ENCODE results near the gene TLDC2.
"Not testable (repeated sequence)": the region's sequence is repeated elsewhere in the genome, so short reads cannot be mapped to it uniquely, and the experiment has no call there.

Gene TLDC2

DNA sequence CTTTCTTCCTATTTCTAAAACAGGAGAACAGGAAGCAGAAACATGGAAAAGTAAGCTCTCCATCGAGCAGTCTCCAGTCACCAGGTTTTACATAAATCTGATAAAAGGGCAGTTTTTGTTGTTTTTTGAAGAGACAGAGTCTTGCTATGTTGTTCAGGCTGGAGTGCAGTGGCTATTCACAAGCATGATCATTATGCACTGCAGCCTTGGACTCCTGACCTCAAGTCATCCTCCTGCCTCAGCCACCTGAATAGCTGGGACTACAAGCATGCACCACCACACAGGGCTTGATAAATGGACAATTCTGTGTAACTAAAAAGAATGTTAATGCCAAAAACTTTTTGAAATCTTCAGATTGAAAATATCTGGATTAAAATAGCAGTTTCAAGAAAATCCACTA, 51.8 kb downstream of the TLDC2 start:
- no peak overlapping the region for H3K27ac Mint-ChIP-seq

GRCh38 chr20:36929290-36929689, 53.4 kb downstream of the TLDC2 start:
- Mint-ChIP-seq H3K27ac (no peak overlapping the region), H3K36me3 (ENCODE audit: low read depth) (peaks cover 3% of the 10 kb centered on the region)

More for the DNA sequence above, 51.8 kb downstream of the TLDC2 start:
- H3K4me3 Mint-ChIP-seq, result no peak overlapping the region
- TF ChIP-seq, protein P1, sequence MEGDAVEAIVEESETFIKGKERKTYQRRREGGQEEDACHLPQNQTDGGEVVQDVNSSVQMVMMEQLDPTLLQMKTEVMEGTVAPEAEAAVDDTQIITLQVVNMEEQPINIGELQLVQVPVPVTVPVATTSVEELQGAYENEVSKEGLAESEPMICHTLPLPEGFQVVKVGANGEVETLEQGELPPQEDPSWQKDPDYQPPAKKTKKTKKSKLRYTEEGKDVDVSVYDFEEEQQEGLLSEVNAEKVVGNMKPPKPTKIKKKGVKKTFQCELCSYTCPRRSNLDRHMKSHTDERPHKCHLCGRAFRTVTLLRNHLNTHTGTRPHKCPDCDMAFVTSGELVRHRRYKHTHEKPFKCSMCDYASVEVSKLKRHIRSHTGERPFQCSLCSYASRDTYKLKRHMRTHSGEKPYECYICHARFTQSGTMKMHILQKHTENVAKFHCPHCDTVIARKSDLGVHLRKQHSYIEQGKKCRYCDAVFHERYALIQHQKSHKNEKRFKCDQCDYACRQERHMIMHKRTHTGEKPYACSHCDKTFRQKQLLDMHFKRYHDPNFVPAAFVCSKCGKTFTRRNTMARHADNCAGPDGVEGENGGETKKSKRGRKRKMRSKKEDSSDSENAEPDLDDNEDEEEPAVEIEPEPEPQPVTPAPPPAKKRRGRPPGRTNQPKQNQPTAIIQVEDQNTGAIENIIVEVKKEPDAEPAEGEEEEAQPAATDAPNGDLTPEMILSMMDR (IDR thresholded peaks at IDR 0.05; ENCODE audit: unreplicated experiment in 3 of 3), result no peak
- H3K36me3 Mint-ChIP-seq (ENCODE audit: low read depth), result peaks cover 3% of the 10 kb centered on the region
- no peaks in the 10 kb centered on the region for H3K9me3 Mint-ChIP-seq
- H3K4me1 Mint-ChIP-seq, result no peaks in the 10 kb centered on the region
- no peaks in the 10 kb centered on the region for H3K27me3 Mint-ChIP-seq (ENCODE audit: low read depth)

DNA sequence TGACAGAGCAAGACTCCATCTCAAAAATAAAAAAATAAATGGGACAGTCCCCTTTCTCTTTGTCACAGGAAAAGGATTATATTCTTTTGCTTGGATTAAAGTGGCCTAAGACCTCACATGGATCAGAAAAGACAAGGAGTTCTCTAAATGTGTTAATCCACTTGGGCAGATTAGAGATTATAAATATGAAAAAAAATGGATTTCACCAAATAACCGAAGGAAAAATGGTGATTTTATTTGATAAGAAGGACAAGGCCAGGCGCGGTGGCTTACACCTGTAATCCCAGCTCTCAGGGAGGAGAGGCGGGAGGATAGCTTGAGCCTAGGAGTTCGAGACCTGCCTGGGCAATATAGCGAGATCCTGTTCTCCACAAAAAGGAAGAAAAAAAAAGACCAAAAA, 53.8 kb downstream of the TLDC2 start:
- TF ChIP-seq, protein P1 (IDR thresholded peaks at IDR 0.05; ENCODE audit: unreplicated experiment in 3 of 3), result no peak
- no peaks in the 10 kb centered on the region for H3K27me3 Mint-ChIP-seq (ENCODE audit: low read depth)
- H3K36me3 Mint-ChIP-seq (ENCODE audit: low read depth), result peaks cover 3% of the 10 kb centered on the region
- H3K9me3 Mint-ChIP-seq, result no peaks in the 10 kb centered on the region
- H3K4me1 Mint-ChIP-seq, result no peaks in the 10 kb centered on the region
- H3K4me3 Mint-ChIP-seq, result no peak overlapping the region
- no peak overlapping the region for H3K27ac Mint-ChIP-seq

More at GRCh38 chr20:36929290-36929689, 53.4 kb downstream of the TLDC2 start:
- H3K4me3 Mint-ChIP-seq, result no peak overlapping the region
- no peaks in the 10 kb centered on the region for H3K9me3 Mint-ChIP-seq
- no peaks in the 10 kb centered on the region for H3K4me1 Mint-ChIP-seq
- no peaks in the 10 kb centered on the region for H3K27me3 Mint-ChIP-seq (ENCODE audit: low read depth)
- TF ChIP-seq, protein P1 (IDR thresholded peaks at IDR 0.05; ENCODE audit: unreplicated experiment in 3 of 3), result no peak

DNA sequence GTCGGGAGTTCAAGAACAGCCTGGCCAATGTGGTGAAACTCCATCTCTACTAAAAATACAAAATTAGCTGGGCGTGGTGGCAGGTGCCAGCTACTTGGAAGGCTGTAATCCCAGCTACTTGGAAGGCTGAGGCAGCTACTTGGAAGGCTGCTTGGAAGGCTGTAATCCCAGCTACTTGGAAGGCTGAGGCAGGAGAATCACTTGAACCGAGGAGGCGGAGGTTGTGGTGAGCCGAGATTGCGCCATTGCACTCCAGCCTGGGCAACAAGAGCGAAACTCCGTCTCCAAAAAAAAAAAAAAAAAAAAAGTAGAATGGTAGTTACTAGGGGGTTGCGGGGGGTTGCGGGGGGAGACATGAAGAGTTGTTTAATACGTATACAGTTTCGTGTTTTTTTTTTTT, 56.1 kb downstream of the TLDC2 start:
- H3K4me1 Mint-ChIP-seq; H3K36me3 Mint-ChIP-seq (ENCODE audit: low read depth); H3K27me3 Mint-ChIP-seq (ENCODE audit: low read depth); H3K9me3 Mint-ChIP-seq; H3K27ac Mint-ChIP-seq; H3K4me3 Mint-ChIP-seq: not testable (repeated sequence)

GRCh38 chr20:36932476-36933426, 56.8 kb downstream of the TLDC2 start:
- TF ChIP-seq, protein P1 (IDR thresholded peaks at IDR 0.05; ENCODE audit: unreplicated experiment in 3 of 3), result no peak
- no peak overlapping the region for H3K27ac Mint-ChIP-seq

DNA sequence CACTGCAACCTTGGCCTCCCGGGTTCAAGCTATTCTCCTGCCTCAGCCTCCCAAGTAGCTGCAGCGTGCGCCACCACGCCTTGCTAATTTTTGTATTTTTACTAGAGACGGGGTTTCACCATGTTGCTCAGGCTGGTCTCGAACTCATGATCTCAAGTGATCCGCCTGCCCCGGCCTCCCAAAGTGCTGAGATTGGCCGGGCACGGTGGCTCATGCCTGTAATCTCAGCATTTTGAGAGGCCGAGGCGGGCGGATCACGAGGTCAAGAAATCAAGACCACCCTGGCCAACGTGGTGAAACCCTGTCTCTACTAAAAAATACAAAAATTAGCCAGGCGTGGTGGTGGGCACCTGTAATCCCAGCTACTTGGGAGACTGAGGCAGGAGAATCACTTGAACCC, 57.6 kb downstream of the TLDC2 start:
- not testable (repeated sequence) for H3K4me3 Mint-ChIP-seq; H3K27me3 Mint-ChIP-seq (ENCODE audit: low read depth); H3K27ac Mint-ChIP-seq; H3K36me3 Mint-ChIP-seq (ENCODE audit: low read depth); H3K4me1 Mint-ChIP-seq; H3K9me3 Mint-ChIP-seq

More at GRCh38 chr20:36932476-36933426, 56.8 kb downstream of the TLDC2 start:
- H3K4me1 Mint-ChIP-seq, result no peaks in the 10 kb centered on the region
- H3K4me3 Mint-ChIP-seq, result no peak overlapping the region
- H3K27me3 Mint-ChIP-seq (ENCODE audit: low read depth), result no peaks in the 10 kb centered on the region
- H3K36me3 Mint-ChIP-seq (ENCODE audit: low read depth), result no peaks in the 10 kb centered on the region
- no peaks in the 10 kb centered on the region for H3K9me3 Mint-ChIP-seq

DNA sequence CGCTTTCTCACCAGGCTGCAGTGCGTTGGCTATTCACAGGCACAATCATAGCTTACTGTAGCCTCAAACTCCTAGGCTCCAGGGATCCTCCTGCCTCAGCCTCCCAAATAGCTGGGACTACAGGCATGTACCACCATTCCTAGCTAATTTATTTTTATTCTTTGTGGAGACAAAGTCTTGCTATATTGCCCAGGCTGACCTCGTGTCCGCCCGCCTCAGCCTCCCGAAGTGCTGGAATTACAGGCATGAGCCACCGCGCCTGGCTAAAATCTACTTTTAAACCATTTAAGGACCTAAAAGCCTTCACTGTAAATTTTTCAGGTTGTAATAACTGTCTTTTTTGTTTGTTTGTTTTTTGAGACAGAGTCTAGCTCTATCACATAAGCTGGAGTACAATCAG, 60.4 kb downstream of the TLDC2 start:
- Mint-ChIP-seq H3K27ac (no peak overlapping the region), H3K9me3 (no peaks in the 10 kb centered on the region), H3K4me3 (no peak overlapping the region), H3K27me3 (ENCODE audit: low read depth) (no peaks in the 10 kb centered on the region), H3K4me1 (no peaks in the 10 kb centered on the region), H3K36me3 (ENCODE audit: low read depth) (no peaks in the 10 kb centered on the region)
- TF ChIP-seq, protein P1 (IDR thresholded peaks at IDR 0.05; ENCODE audit: unreplicated experiment in 3 of 3), result no peak

DNA sequence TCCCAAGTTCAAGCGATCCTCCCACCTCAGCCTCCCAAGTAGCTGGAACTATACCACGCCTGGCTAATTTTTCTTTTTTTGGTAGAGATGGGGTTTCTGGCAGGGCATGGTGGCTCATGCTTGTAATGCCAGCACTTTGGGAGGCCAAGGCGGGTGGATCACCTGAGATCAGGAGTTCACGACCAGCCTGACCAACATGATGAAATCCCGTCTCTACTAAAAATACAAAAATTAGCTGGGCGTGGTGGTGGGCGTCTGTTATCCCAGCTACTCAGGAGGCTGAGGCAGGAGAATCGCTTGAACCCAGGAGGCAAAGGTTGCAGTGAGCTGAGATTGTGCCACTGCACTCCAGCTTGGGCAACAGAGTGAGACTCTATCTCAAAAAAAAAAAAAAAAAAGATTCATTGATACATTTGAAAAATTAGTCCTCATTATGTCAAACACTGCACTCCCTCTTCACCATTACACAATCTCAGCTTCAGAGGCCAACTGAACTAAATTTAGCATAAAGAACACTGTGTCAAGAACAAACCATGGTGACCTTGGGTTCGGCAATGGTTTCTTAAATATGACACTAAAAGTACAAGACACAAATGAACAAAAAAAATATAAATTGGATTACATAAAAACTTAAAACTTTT, 60.9 kb downstream of the TLDC2 start:
- not testable (repeated sequence) for H3K4me3 Mint-ChIP-seq; H3K9me3 Mint-ChIP-seq; H3K27me3 Mint-ChIP-seq (ENCODE audit: low read depth); H3K4me1 Mint-ChIP-seq; H3K27ac Mint-ChIP-seq; H3K36me3 Mint-ChIP-seq (ENCODE audit: low read depth)
